Panc1 (cell line): ENCODE measurements around the gene ZNF512B. TPM values are rescaled to one million over a fixed set of nuclear protein-coding genes. Genes with fewer than 3 reads are reported as not detected.
A peak's percentile ranks its signal among the peaks of the same experiment; 100 is the strongest.

Experiments
- ATAC-seq: fragments of 200-7000 bp; cut with Tn5 transposase; 2 replicates; pipeline ENCODE4 v1.9.1; 2020; ENCODE audit warnings: mild to moderate bottlenecking, moderate library complexity
- BruUV-seq: library from RNA; stranded (reverse); fragments of 400-500 nt; replicated peaks from 2 replicates; lab custom pipeline; 2021; lab: Mats Ljungman, UMichigan
- CTCF ChIA-PET: fragments of 300-600 bp; sonication (Branson Sonifier 250); formaldehyde crosslinking; loops from one replicate; lab custom pipeline; 2022; ENCODE audit warnings: antibody characterized with exemption; lab: Charles Lee
- POLR2A ChIA-PET: fragments of 300-600 bp; sonication (Branson Sonifier 250); formaldehyde crosslinking; loops from one replicate; lab custom pipeline; 2022; ENCODE audit warnings: antibody characterized with exemption; lab: Charles Lee
- DNase-seq: peaks from one replicate; pipeline ENCODE4 v3.0.0-alpha.2; 2010; ENCODE audit warnings: low read depth, low spot score
- H3K27ac ChIP-seq: 2 replicates; pipeline ENCODE4 v1.5.1; 2011; ENCODE audit warnings: mild to moderate bottlenecking, low read length, inconsistent platforms
- H3K27me3 ChIP-seq: fragments of 200-500 bp; sonication (Bioruptor generic); 2 replicates; pipeline ENCODE4 v1.6.0; 2014; ENCODE audit warnings: low read length, inconsistent platforms; ENCODE audit not compliant: control insufficient read depth, insufficient read depth
- H3K36me3 ChIP-seq: fragments of 200-500 bp; sonication (Bioruptor generic); 2 replicates; pipeline ENCODE4 v1.5.1; 2014; ENCODE audit warnings: inconsistent platforms, mild to moderate bottlenecking, low read length, moderate library complexity; ENCODE audit not compliant: control insufficient read depth, insufficient read depth
- H3K4me1 ChIP-seq: 2 replicates; pipeline ENCODE4 v1.5.1; 2011; ENCODE audit warnings: inconsistent platforms, mild to moderate bottlenecking, low read length, moderate library complexity; ENCODE audit not compliant: control insufficient read depth, insufficient read depth
- H3K4me3 ChIP-seq, 2 experiments: 2 replicates each; pipeline ENCODE4 v1.5.1; 2011 to 2012; ENCODE audit warnings: low read depth in 2 of 2, low read length in 2 of 2, mild to moderate bottlenecking in 2 of 2, inconsistent platforms in 1 of 2, moderate library complexity in 1 of 2
- H3K9me3 ChIP-seq: fragments of 200-500 bp; sonication (Bioruptor generic); 2 replicates; pipeline ENCODE4 v1.5.1; 2014; ENCODE audit warnings: low read depth, mild to moderate bottlenecking, inconsistent platforms, low read length, moderate library complexity; ENCODE audit not compliant: control insufficient read depth, insufficient read depth
- CTCF ChIP-seq: fragments of 450-650 bp; IDR thresholded peaks from 2 replicates; pipeline ENCODE4 v1.5.1; 2017; ENCODE audit warnings: mild to moderate bottlenecking
- POLR2AphosphoS5 ChIP-seq: IDR thresholded peaks from 2 replicates; pipeline ENCODE4 v1.6.1; 2012; ENCODE audit warnings: mild to moderate bottlenecking, low read depth, low read length, moderate library complexity
- REST ChIP-seq, 2 experiments: IDR thresholded peaks; 2 replicates each; pipeline ENCODE4 v1.6.1; 2011 to 2012; ENCODE audit warnings: low read depth in 2 of 2, control low read depth in 1 of 2, low read length in 1 of 2, mild to moderate bottlenecking in 1 of 2, moderate library complexity in 1 of 2; ENCODE audit not compliant: insufficient read depth in 1 of 2
- SIN3A ChIP-seq: IDR thresholded peaks from 2 replicates; pipeline ENCODE4 v1.6.1; 2012; ENCODE audit warnings: low read depth, mild to moderate bottlenecking, low read length, moderate library complexity, borderline replicate concordance; ENCODE audit not compliant: insufficient read depth
- TCF7L2 ChIP-seq: IDR thresholded peaks from 2 replicates; pipeline ENCODE4 v1.6.1; 2011; ENCODE audit warnings: mild to moderate bottlenecking, low read depth, low read length, inconsistent platforms
- in situ Hi-C: cut with HindIII; loops from 2 replicates; pipeline ENCODE4 v1.10.0; 2016; ENCODE audit warnings: low sequenced_read_pairs, low pct_unique_long_range_greater_than_20kb
- intact Hi-C: fragments of 100-400 bp; cut with micrococcal nuclease; formaldehyde crosslinking; loops from one replicate; pipeline ENCODE4 v1.10.0; 2022; ENCODE audit not compliant: unreplicated experiment
- total RNA-seq: library from RNA; stranded (reverse); gene quantifications from one replicate; pipeline ENCODE4 v1.2.1, GENCODE V29; 2021; ENCODE audit not compliant: unreplicated experiment

The ZNF512B gene
- total RNA-seq, 1 experiment from 2014 or later: 17.9 TPM

- Histone ChIP-seq H3K4me3 (no peak overlapping the region), H3K27ac (peak overlapping the region; percentile 70), H3K4me1 (peaks cover 31% of the 10 kb centered on the region), H3K36me3 (no peaks in the 10 kb centered on the region), H3K9me3 (no peaks in the 10 kb centered on the region), H3K27me3 (no peaks in the 10 kb centered on the region)
- ATAC-seq (peak; percentile 41; the same call in 1 of the 2 replicates), DNase-seq (no peak)
- no TSS peak for BruUV-seq
- ChIA-PET CTCF (no interaction called here), POLR2A (interaction anchor here (0.6 kb wide), 1 partner anchor 373 kb away, joined by 5 read pairs; no protein-coding TSS in a partner anchor)
- intact Hi-C loops (no loop called here), in situ Hi-C loops (no loop called here)
- TF ChIP-seq REST (IDR thresholded peaks at IDR 0.05; ENCODE audit: insufficient read depth in 1 of 2, low read depth in 2 of 2, low read length in 1 of 2) (no peak), TCF7L2 (no peak), CTCF (no peak), POLR2AphosphoS5 (no peak), SIN3A (no peak)
Observed at GRCh38 chr20:63911176-63911575, 58.6 kb downstream of the ZNF512B start.

- Histone ChIP-seq H3K4me1 (peaks cover 40% of the 10 kb centered on the region), H3K27me3 (no peaks in the 10 kb centered on the region), H3K27ac (no peak overlapping the region), H3K36me3 (no peaks in the 10 kb centered on the region), H3K9me3 (no peaks in the 10 kb centered on the region), H3K4me3 (no peak overlapping the region)
- POLR2A ChIA-PET: no interaction called here
- no TSS peak for BruUV-seq
- TF ChIP-seq CTCF (no peak), REST (IDR thresholded peaks at IDR 0.05; ENCODE audit: insufficient read depth in 1 of 2, low read depth in 2 of 2, low read length in 1 of 2) (no peak), POLR2AphosphoS5 (no peak), SIN3A (no peak), TCF7L2 (no peak)
- CTCF ChIA-PET: no interaction called here
- intact Hi-C loops: no loop called here
- ATAC-seq (peak; percentile 40), DNase-seq (no peak)
- in situ Hi-C loops: no loop called here
Observed at GRCh38 chr20:63908008-63908682, 61.6 kb downstream of the ZNF512B start.
